NCI-H2171 treated with DMSO at 0.1 percent for 48 hours (cell line): ENCODE data around the gene PRIMA1.

Experiments
- DNase-seq: peaks from one replicate; lab custom pipeline; 2025; lab: John Stamatoyannopoulos, UW

PRIMA1 gene

GRCh38 chr14:93753647-93754046, 34.6 kb downstream of the PRIMA1 start:
- no peak for DNase-seq

- no peak for DNase-seq
Observed at GRCh38 chr14:93752980-93753561, 35.2 kb downstream of the PRIMA1 start.

GRCh38 chr14:93751946-93752655, 36.2 kb downstream of the PRIMA1 start:
- no peak for DNase-seq

GRCh38 chr14:93749076-93749420, 39.2 kb downstream of the PRIMA1 start:
- DNase-seq, result no peak

- peak; percentile 24 for DNase-seq
Observed at GRCh38 chr14:93748208-93749075, 39.8 kb downstream of the PRIMA1 start.

GRCh38 chr14:93747560-93747959, 40.7 kb downstream of the PRIMA1 start:
- DNase-seq, result no peak

- no peak for DNase-seq
Observed at GRCh38 chr14:93747102-93747501, 41.2 kb downstream of the PRIMA1 start.

GRCh38 chr14:93745603-93746273, 42.5 kb downstream of the PRIMA1 start:
- no peak for DNase-seq

- no peak for DNase-seq
Observed at GRCh38 chr14:93744876-93745275, 43.4 kb downstream of the PRIMA1 start.

- DNase-seq, result no peak
Observed at GRCh38 chr14:93744176-93744575, 44.1 kb downstream of the PRIMA1 start.

GRCh38 chr14:93743270-93744060, 44.8 kb downstream of the PRIMA1 start:
- DNase-seq, result no peak

GRCh38 chr14:93742761-93743160, 45.5 kb downstream of the PRIMA1 start:
- no peak for DNase-seq

GRCh38 chr14:93741556-93742230, 46.6 kb downstream of the PRIMA1 start:
- no peak for DNase-seq

- DNase-seq, result no peak
Observed at GRCh38 chr14:93737634-93738033, 50.7 kb downstream of the PRIMA1 start.

- no peak for DNase-seq
Observed at GRCh38 chr14:93736378-93737014, 51.8 kb downstream of the PRIMA1 start.

- DNase-seq, result no peak
Observed at GRCh38 chr14:93735206-93735605, 53.1 kb downstream of the PRIMA1 start.

- no peak for DNase-seq
Observed at GRCh38 chr14:93734086-93734822, 54.0 kb downstream of the PRIMA1 start.

GRCh38 chr14:93733631-93734030, 54.7 kb downstream of the PRIMA1 start:
- DNase-seq, result no peak

- no peak for DNase-seq
Observed at GRCh38 chr14:93733231-93733630, 55.1 kb downstream of the PRIMA1 start.

GRCh38 chr14:93732524-93732923, 55.8 kb downstream of the PRIMA1 start:
- no peak for DNase-seq
